ENCODE data around the gene GLCE.
A peak's percentile ranks its signal among the peaks of the same experiment; 100 is the strongest.

Gene GLCE

GRCh38 chr15:69318033-69318432 lies 157.6 kb downstream of the GLCE start:
- Mint-ChIP-seq H3K4me3 (no peak overlapping the region), H3K4me1 (ENCODE audit: low read depth) (peaks cover 15% of the 10 kb centered on the region), H3K9me3 (no peaks in the 10 kb centered on the region), H3K27ac (no peak overlapping the region), H3K36me3 (ENCODE audit: low read depth) (no peaks in the 10 kb centered on the region), H3K27me3 (ENCODE audit: low read depth) (peaks cover 32% of the 10 kb centered on the region)
- no peak for DNase-seq (ENCODE audit: low spot score)

DNA sequence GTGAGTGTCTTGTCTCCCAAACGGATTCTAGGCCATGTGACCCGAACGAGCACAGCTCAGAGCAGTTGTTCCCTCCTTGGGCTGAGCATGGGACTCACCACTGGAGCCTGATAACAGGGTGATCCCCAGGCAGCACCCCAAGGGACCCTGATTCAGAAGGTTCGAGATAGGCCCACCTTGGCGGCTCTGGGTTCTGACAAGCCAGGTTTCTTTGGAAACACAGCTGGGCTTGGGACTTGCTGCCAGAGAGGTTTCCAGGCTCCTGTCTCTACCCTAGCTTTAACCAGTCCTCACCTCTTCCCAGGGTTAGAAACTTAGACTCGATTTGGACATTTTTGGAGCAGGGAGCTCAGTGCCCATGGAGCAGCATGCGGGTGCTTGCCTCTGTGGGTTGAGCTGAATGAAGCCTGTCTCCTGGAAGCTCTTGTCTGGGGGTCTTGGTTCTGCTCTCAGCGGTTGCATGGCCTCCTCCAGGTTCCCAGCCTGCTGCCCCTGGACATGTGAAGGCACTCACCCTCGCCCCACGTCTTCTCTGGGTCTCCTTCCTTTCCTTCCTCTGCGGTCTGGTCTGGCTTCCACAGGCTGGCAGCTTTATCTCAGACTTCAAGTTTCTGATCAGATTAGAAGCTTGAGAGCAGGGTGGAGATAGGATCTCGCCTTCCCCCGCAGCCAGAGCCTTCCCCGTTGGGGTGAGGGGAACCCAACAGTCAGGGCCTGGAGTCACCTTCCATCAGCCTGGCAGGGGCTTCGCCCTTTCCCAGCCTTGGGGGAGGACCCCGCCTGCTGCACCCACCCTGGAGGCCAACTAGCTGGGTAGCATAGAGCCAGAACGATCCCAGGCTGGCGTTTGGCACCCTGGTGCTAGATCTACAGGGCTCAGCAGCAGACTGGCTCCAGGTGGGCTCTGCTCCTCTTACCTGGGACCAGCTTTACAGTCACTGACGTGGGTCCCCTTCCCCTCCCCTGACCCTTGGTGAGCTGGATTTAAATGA lies 159.2 kb downstream of the GLCE start:
- Mint-ChIP-seq H3K27me3 (ENCODE audit: low read depth) (peaks cover 34% of the 10 kb centered on the region), H3K4me3 (no peak overlapping the region), H3K36me3 (ENCODE audit: low read depth) (no peaks in the 10 kb centered on the region), H3K4me1 (ENCODE audit: low read depth) (peaks cover 15% of the 10 kb centered on the region), H3K9me3 (no peaks in the 10 kb centered on the region), H3K27ac (no peak overlapping the region)
- DNase-seq (ENCODE audit: low spot score) = peak; percentile 51

GRCh38 chr15:69320977-69321554 lies 160.6 kb downstream of the GLCE start:
- H3K27me3 Mint-ChIP-seq (ENCODE audit: low read depth) = peaks cover 40% of the 10 kb centered on the region
- peak overlapping the region; percentile 5 for H3K4me3 Mint-ChIP-seq
- H3K27ac Mint-ChIP-seq = peak overlapping the region; percentile 40
- no peaks in the 10 kb centered on the region for H3K9me3 Mint-ChIP-seq
- peaks cover 15% of the 10 kb centered on the region for H3K4me1 Mint-ChIP-seq (ENCODE audit: low read depth)
- DNase-seq (ENCODE audit: low spot score) = peak; percentile 32
- no peaks in the 10 kb centered on the region for H3K36me3 Mint-ChIP-seq (ENCODE audit: low read depth)
